Endothelial cell of umbilical vein (primary cell): ENCODE data around the gene RGS7. TPM values are rescaled to one million over a fixed set of nuclear protein-coding genes. Genes with fewer than 3 reads are reported as not detected.

ENCODE experiments used
- BruUV-seq: library from RNA; stranded (reverse); fragments of 400-500 nt; replicated peaks from 2 replicates; lab custom pipeline; 2021; lab: Mats Ljungman, UMichigan
- CTCF ChIA-PET: fragments of 300-600, 350-600 bp; sonication (Branson Sonifier 250); formaldehyde crosslinking; loops from one replicate; lab custom pipeline; 2021; ENCODE audit warnings: antibody characterized with exemption, inconsistent platforms; lab: Charles Lee
- POLR2A ChIA-PET: fragments of 300-600, 350-600 bp; sonication (Branson Sonifier 250); formaldehyde crosslinking; loops from one replicate; lab custom pipeline; 2021; ENCODE audit warnings: antibody characterized with exemption, inconsistent platforms; lab: Charles Lee
- DNase-seq: peaks from one replicate; pipeline ENCODE4 v3.0.0-alpha.2; 2011; ENCODE audit warnings: low read depth, low spot score
- FAIRE-seq: peaks from 2 replicates; lab custom pipeline; 2011; peaks lifted over from hg19 to GRCh38; lab: Jason Lieb, UNC
- H2AFZ ChIP-seq: 2 replicates; pipeline ENCODE4 v1.6.0; 2012; ENCODE audit warnings: low read depth, low read length, control low read depth, inconsistent platforms
- H3K27ac ChIP-seq: 2 replicates; pipeline ENCODE4 v1.5.1; 2011; ENCODE audit warnings: low read depth, mild to moderate bottlenecking, control low read depth, low read length, moderate library complexity; ENCODE audit not compliant: insufficient read depth
- H3K27me3 ChIP-seq, 2 experiments: 2 replicates each; pipeline versions ENCODE4 v1.6.0 to v1.6.1; 2011; ENCODE audit warnings: low read length in 2 of 2, mixed read lengths in 1 of 2; ENCODE audit not compliant: control insufficient read depth in 2 of 2, insufficient read depth in 2 of 2
- H3K36me3 ChIP-seq, 2 experiments: 2 replicates in 1 of 2; 3 replicates in 1 of 2; pipeline ENCODE4 v1.5.1; 2011; ENCODE audit warnings: low read length in 2 of 2, mild to moderate bottlenecking in 1 of 2, moderate library complexity in 1 of 2; ENCODE audit not compliant: control insufficient read depth in 2 of 2, insufficient read depth in 2 of 2; ENCODE audit errors: extremely low read depth in 1 of 2
- H3K4me1 ChIP-seq: 3 replicates; pipeline ENCODE4 v1.5.1; 2011; ENCODE audit warnings: mild to moderate bottlenecking, low read length; ENCODE audit not compliant: control insufficient read depth, insufficient read depth; ENCODE audit errors: extremely low read depth
- H3K4me2 ChIP-seq: 2 replicates; pipeline ENCODE4 v1.6.1; 2011; ENCODE audit warnings: low read length, control low read depth, mixed read lengths; ENCODE audit not compliant: insufficient read depth
- H3K4me3 ChIP-seq, 3 experiments: fragments of 200-600 bp in 1 of 3; sonication (generic), shearing (Covaris generic) in 1 of 3; replicated peaks in 1 of 3; 2 replicates each; pipeline ENCODE4 v1.5.1; 2011 to 2016; ENCODE audit warnings: control low read depth in 3 of 3, low read length in 3 of 3, mild to moderate bottlenecking in 2 of 3, inconsistent platforms in 1 of 3, low read depth in 1 of 3, moderate library complexity in 1 of 3; ENCODE audit not compliant: insufficient read depth in 1 of 3
- H3K79me2 ChIP-seq: 2 replicates; pipeline ENCODE4 v1.6.0; 2012; ENCODE audit warnings: low read length, inconsistent platforms; ENCODE audit not compliant: control insufficient read depth, insufficient read depth
- H3K9ac ChIP-seq: replicated peaks from 2 replicates; pipeline ENCODE3; 2011; ENCODE audit warnings: low read length, control low read depth; ENCODE audit not compliant: insufficient read depth; ENCODE audit errors: extremely low read depth
- H3K9me1 ChIP-seq: replicated peaks from 3 replicates; pipeline ENCODE4 v1.6.0; 2011; ENCODE audit warnings: mild to moderate bottlenecking, low read length; ENCODE audit not compliant: control insufficient read depth, insufficient read depth; ENCODE audit errors: extremely low read depth
- H3K9me3 ChIP-seq: replicated peaks from 2 replicates; pipeline ENCODE4 v1.5.1; 2012; ENCODE audit warnings: low read length, inconsistent platforms; ENCODE audit not compliant: control insufficient read depth, insufficient read depth
- H4K20me1 ChIP-seq: replicated peaks from 2 replicates; pipeline ENCODE3; 2011; ENCODE audit warnings: mild to moderate bottlenecking, low read length; ENCODE audit not compliant: control insufficient read depth, insufficient read depth; ENCODE audit errors: extremely low read depth
- EZH2 ChIP-seq: IDR thresholded peaks from 2 replicates; pipeline ENCODE4 v1.6.1; 2012; ENCODE audit warnings: borderline replicate concordance, low read depth, mild to moderate bottlenecking, moderate library complexity, low read length, inconsistent platforms; ENCODE audit not compliant: severe bottlenecking
- FOS ChIP-seq: IDR thresholded peaks from 2 replicates; pipeline ENCODE4 v1.6.1; 2011; ENCODE audit warnings: mild to moderate bottlenecking, low read length, moderate library complexity, borderline replicate concordance; ENCODE audit not compliant: insufficient read depth
- GATA2 ChIP-seq: IDR thresholded peaks from 2 replicates; pipeline ENCODE4 v1.7.0; 2011; ENCODE audit warnings: low read depth, mild to moderate bottlenecking, moderate library complexity, mixed read lengths, low read length; ENCODE audit not compliant: insufficient read length, insufficient read depth
- JUN ChIP-seq: IDR thresholded peaks from 2 replicates; pipeline ENCODE4 v1.6.1; 2011; ENCODE audit warnings: borderline replicate concordance, low read depth; ENCODE audit not compliant: insufficient read length, insufficient read depth
- MYC ChIP-seq: IDR thresholded peaks from one replicate; pipeline ENCODE4 v1.6.1; 2011; ENCODE audit warnings: mild to moderate bottlenecking, low read depth, low read length
- POLR2A ChIP-seq: IDR thresholded peaks from 2 replicates; pipeline ENCODE4 v1.6.1; 2012; ENCODE audit warnings: low read depth, mild to moderate bottlenecking, control low read depth, low read length
- POLR2AphosphoS5 ChIP-seq: IDR thresholded peaks from 2 replicates; pipeline ENCODE4 v1.6.1; 2012; ENCODE audit warnings: low read depth, mild to moderate bottlenecking, control low read depth, low read length, moderate library complexity; ENCODE audit not compliant: insufficient read depth
- dilution Hi-C: fragments of 300-500 bp; cut with MboI; formaldehyde crosslinking; loops from one replicate; pipeline ENCODE4 v1.15.0; 2019; ENCODE audit warnings: low sequenced_read_pairs; ENCODE audit not compliant: extremely low pct_ligation_motif_present
- intact Hi-C: fragments of 100-400 bp; cut with micrococcal nuclease; formaldehyde crosslinking; loops from one replicate; pipeline ENCODE4 v1.10.0; 2022
- polyA plus RNA-seq, 4 experiments: library from polyadenylated mRNA; depleted of rRNA in 3 of 4; stranded (reverse) in 3 of 4; unstranded in 1 of 4; fragments of >200 nt; gene quantifications; 2 replicates each; pipeline versions ENCODE4 v1.2.1 to v1.2.3, GENCODE V29; 2011 to 2012; ENCODE audit warnings: missing spikeins in 1 of 4
- total RNA-seq: library from RNA; stranded (reverse); gene quantifications from 2 replicates; pipeline ENCODE4 v1.2.3, GENCODE V29; 2021
- TF ChIP-seq, protein P1 (sequence below): IDR thresholded peaks from 2 replicates; pipeline ENCODE4 v1.6.1; 2011; ENCODE audit not compliant: insufficient read depth, insufficient read length
- TF ChIP-seq, protein P2 (sequence below), 2 donors: IDR thresholded peaks; 1 replicate in 1 of 2; 2 replicates in 1 of 2; pipeline ENCODE4 v1.5.1; 2011; ENCODE audit warnings: low read length in 2 of 2, mild to moderate bottlenecking in 2 of 2, moderate library complexity in 2 of 2, control low read depth in 1 of 2, inconsistent platforms in 1 of 2, low read depth in 1 of 2; ENCODE audit not compliant: insufficient read depth in 1 of 2; ENCODE audit errors: extremely low read depth in 1 of 2

Gene RGS7
- total and polyA plus RNA-seq, 2 donors (not counting 3 experiments of a cell fraction or from before 2014, with no cell fraction given) = 0.43 to 0.44 TPM

- TF ChIP-seq JUN (no peak), MYC (no peak), POLR2AphosphoS5 (no peak), POLR2A (no peak), FOS (no peak), EZH2 (no peak), GATA2 (no peak)
- TF ChIP-seq, protein P1, sequence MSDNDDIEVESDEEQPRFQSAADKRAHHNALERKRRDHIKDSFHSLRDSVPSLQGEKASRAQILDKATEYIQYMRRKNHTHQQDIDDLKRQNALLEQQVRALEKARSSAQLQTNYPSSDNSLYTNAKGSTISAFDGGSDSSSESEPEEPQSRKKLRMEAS = no peak
- TF ChIP-seq, protein P2, sequence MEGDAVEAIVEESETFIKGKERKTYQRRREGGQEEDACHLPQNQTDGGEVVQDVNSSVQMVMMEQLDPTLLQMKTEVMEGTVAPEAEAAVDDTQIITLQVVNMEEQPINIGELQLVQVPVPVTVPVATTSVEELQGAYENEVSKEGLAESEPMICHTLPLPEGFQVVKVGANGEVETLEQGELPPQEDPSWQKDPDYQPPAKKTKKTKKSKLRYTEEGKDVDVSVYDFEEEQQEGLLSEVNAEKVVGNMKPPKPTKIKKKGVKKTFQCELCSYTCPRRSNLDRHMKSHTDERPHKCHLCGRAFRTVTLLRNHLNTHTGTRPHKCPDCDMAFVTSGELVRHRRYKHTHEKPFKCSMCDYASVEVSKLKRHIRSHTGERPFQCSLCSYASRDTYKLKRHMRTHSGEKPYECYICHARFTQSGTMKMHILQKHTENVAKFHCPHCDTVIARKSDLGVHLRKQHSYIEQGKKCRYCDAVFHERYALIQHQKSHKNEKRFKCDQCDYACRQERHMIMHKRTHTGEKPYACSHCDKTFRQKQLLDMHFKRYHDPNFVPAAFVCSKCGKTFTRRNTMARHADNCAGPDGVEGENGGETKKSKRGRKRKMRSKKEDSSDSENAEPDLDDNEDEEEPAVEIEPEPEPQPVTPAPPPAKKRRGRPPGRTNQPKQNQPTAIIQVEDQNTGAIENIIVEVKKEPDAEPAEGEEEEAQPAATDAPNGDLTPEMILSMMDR (IDR thresholded peaks at IDR 0.05; ENCODE audit: extremely low read depth in 1 of 2, insufficient read depth in 1 of 2, low read depth in 1 of 2, low read length in 2 of 2) = no peak
- Histone ChIP-seq H3K27ac (no peak overlapping the region), H3K9me3 (no peaks in the 10 kb centered on the region), H3K4me2 (no peak overlapping the region), H4K20me1 (no peaks in the 10 kb centered on the region), H3K27me3 (no peaks in the 10 kb centered on the region), H3K36me3 (no peaks in the 10 kb centered on the region), H3K79me2 (no peaks in the 10 kb centered on the region), H3K4me1 (peaks cover 27% of the 10 kb centered on the region), H3K9ac (no peak overlapping the region), H3K9me1 (no peaks in the 10 kb centered on the region), H3K4me3 (no peak overlapping the region), H2AFZ (no peak overlapping the region)
- DNase-seq (no peak), FAIRE-seq (no peak)
- dilution Hi-C loops (no loop called here), intact Hi-C loops (loop anchor here (2.0 kb wide), 1 partner anchor 13 kb away; no protein-coding TSS in a partner anchor)
- BruUV-seq = no TSS peak
- ChIA-PET POLR2A (no interaction called here), CTCF (no interaction called here)
Observed at GRCh38 chr1:240800291-240800690, 556.7 kb downstream of the RGS7 start.
